ENCODE measurements around the gene SRF.

DNA sequence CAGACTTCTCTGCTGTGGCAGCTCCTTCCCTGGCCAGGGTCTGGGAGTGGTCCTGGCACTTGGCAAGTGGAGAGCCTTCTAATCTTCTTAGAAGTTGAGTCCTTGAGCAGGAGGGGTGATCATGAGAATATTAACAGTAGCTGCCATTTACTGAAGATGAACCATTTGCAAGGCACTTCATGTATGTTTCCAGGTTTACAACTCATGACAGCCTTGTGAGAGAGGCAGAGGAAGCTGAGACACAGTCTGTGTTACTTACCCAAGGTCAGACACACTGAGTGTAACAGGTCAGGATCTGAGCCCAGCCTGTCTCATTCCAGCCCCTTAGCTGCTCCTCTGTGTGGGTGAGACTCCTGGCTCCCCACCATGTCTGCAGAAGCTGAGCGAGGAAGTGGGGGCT, 45.5 kb upstream of the SRF start:
- TF ChIP-seq, protein P1, sequence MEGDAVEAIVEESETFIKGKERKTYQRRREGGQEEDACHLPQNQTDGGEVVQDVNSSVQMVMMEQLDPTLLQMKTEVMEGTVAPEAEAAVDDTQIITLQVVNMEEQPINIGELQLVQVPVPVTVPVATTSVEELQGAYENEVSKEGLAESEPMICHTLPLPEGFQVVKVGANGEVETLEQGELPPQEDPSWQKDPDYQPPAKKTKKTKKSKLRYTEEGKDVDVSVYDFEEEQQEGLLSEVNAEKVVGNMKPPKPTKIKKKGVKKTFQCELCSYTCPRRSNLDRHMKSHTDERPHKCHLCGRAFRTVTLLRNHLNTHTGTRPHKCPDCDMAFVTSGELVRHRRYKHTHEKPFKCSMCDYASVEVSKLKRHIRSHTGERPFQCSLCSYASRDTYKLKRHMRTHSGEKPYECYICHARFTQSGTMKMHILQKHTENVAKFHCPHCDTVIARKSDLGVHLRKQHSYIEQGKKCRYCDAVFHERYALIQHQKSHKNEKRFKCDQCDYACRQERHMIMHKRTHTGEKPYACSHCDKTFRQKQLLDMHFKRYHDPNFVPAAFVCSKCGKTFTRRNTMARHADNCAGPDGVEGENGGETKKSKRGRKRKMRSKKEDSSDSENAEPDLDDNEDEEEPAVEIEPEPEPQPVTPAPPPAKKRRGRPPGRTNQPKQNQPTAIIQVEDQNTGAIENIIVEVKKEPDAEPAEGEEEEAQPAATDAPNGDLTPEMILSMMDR (IDR thresholded peaks at IDR 0.05), result no peak
- TF ChIP-seq POLR2A (IDR thresholded peaks at IDR 0.05; ENCODE audit: low read depth) (no peak), EP300 (IDR thresholded peaks at IDR 0.05) (no peak), POLR2AphosphoS5 (IDR thresholded peaks at IDR 0.05) (no peak)
